ENCODE measurements around the gene KLRK1. TPM values are rescaled to one million over a fixed set of nuclear protein-coding genes. Genes with fewer than 3 reads are reported as not detected.
A peak's percentile ranks its signal among the peaks of the same experiment; 100 is the strongest.
"Not testable (repeated sequence)": the region's sequence is repeated elsewhere in the genome, so short reads cannot be mapped to it uniquely, and the experiment has no call there.

KLRK1 gene
- total RNA-seq, 1 donor from 2014 or later, result not detected

DNA sequence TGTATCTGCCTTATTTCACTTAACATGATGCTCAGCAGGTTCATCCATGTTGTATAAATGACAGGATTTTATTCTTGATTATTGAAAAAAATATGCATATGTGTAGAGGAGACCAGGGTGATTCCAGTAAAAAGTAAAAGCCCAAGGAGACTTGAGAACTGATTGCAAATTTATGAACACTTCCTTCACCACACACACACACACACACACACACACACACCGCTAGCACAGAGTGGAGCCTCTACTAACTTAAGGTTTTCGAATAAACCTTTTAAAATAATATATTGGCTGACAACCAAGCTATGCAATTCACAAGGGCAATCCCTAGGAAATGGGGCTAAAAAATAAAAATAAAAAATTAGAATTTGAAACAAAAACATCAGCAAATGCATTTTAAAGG lies 8.3 kb upstream of the KLRK1 start:
- Mint-ChIP-seq H3K36me3 (ENCODE audit: low read depth) (no peaks in the 10 kb centered on the region), H3K27ac (ENCODE audit: unreplicated experiment) (no peak overlapping the region), H3K4me3 (ENCODE audit: unreplicated experiment) (no peak overlapping the region), H3K4me1 (ENCODE audit: low read depth) (peaks cover 44% of the 10 kb centered on the region), H3K9me3 (ENCODE audit: low read depth) (no peaks in the 10 kb centered on the region), H3K27me3 (ENCODE audit: low read depth) (no peaks in the 10 kb centered on the region)
- no peak for DNase-seq (ENCODE audit: low spot score)
- TF ChIP-seq, protein P1, sequence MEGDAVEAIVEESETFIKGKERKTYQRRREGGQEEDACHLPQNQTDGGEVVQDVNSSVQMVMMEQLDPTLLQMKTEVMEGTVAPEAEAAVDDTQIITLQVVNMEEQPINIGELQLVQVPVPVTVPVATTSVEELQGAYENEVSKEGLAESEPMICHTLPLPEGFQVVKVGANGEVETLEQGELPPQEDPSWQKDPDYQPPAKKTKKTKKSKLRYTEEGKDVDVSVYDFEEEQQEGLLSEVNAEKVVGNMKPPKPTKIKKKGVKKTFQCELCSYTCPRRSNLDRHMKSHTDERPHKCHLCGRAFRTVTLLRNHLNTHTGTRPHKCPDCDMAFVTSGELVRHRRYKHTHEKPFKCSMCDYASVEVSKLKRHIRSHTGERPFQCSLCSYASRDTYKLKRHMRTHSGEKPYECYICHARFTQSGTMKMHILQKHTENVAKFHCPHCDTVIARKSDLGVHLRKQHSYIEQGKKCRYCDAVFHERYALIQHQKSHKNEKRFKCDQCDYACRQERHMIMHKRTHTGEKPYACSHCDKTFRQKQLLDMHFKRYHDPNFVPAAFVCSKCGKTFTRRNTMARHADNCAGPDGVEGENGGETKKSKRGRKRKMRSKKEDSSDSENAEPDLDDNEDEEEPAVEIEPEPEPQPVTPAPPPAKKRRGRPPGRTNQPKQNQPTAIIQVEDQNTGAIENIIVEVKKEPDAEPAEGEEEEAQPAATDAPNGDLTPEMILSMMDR (IDR thresholded peaks at IDR 0.05), result no peak

GRCh38 chr12:10397296-10397695 lies 7.5 kb upstream of the KLRK1 start:
- no peak overlapping the region for H3K27ac Mint-ChIP-seq (ENCODE audit: unreplicated experiment)
- H3K9me3 Mint-ChIP-seq (ENCODE audit: low read depth), result no peaks in the 10 kb centered on the region
- no peak overlapping the region for H3K4me3 Mint-ChIP-seq (ENCODE audit: unreplicated experiment)
- H3K36me3 Mint-ChIP-seq (ENCODE audit: low read depth), result no peaks in the 10 kb centered on the region
- peaks cover 53% of the 10 kb centered on the region for H3K4me1 Mint-ChIP-seq (ENCODE audit: low read depth)
- no peaks in the 10 kb centered on the region for H3K27me3 Mint-ChIP-seq (ENCODE audit: low read depth)
- no peak for DNase-seq (ENCODE audit: low spot score)
- TF ChIP-seq, protein P1 (IDR thresholded peaks at IDR 0.05), result no peak

- not testable (repeated sequence) for DNase-seq (ENCODE audit: low spot score); H3K9me3 Mint-ChIP-seq (ENCODE audit: low read depth); H3K27me3 Mint-ChIP-seq (ENCODE audit: low read depth); H3K36me3 Mint-ChIP-seq (ENCODE audit: low read depth); H3K4me3 Mint-ChIP-seq (ENCODE audit: unreplicated experiment)
- peak overlapping the region; percentile 17 for H3K27ac Mint-ChIP-seq (ENCODE audit: unreplicated experiment)
- H3K4me1 Mint-ChIP-seq (ENCODE audit: low read depth), result peaks cover 60% of the 10 kb centered on the region
These were observed 6.3 kb upstream of the KLRK1 start for GRCh38 chr12:10396176-10396575.

GRCh38 chr12:10395390-10395998 lies 5.7 kb upstream of the KLRK1 start:
- Mint-ChIP-seq H3K4me1 (ENCODE audit: low read depth) (peaks cover 56% of the 10 kb centered on the region), H3K27ac (ENCODE audit: unreplicated experiment) (peak overlapping the region; percentile 88), H3K36me3 (ENCODE audit: low read depth) (no peaks in the 10 kb centered on the region), H3K4me3 (ENCODE audit: unreplicated experiment) (peak overlapping the region; percentile 36), H3K9me3 (ENCODE audit: low read depth) (no peaks in the 10 kb centered on the region), H3K27me3 (ENCODE audit: low read depth) (no peaks in the 10 kb centered on the region)
- TF ChIP-seq, protein P1 (IDR thresholded peaks at IDR 0.05), result no peak
- DNase-seq (ENCODE audit: low spot score), result no peak

GRCh38 chr12:10394531-10395152 lies 4.8 kb upstream of the KLRK1 start:
- Mint-ChIP-seq H3K4me1 (ENCODE audit: low read depth) (peaks cover 56% of the 10 kb centered on the region), H3K27ac (ENCODE audit: unreplicated experiment) (peak overlapping the region; percentile 22)
- not testable (repeated sequence) for H3K9me3 Mint-ChIP-seq (ENCODE audit: low read depth); H3K27me3 Mint-ChIP-seq (ENCODE audit: low read depth); H3K4me3 Mint-ChIP-seq (ENCODE audit: unreplicated experiment); H3K36me3 Mint-ChIP-seq (ENCODE audit: low read depth); DNase-seq (ENCODE audit: low spot score)

- no peak for DNase-seq (ENCODE audit: low spot score)
- H3K27me3 Mint-ChIP-seq (ENCODE audit: low read depth), result no peaks in the 10 kb centered on the region
- no peak overlapping the region for H3K4me3 Mint-ChIP-seq (ENCODE audit: unreplicated experiment)
- H3K36me3 Mint-ChIP-seq (ENCODE audit: low read depth), result no peaks in the 10 kb centered on the region
- H3K9me3 Mint-ChIP-seq (ENCODE audit: low read depth), result no peaks in the 10 kb centered on the region
- TF ChIP-seq, protein P1 (IDR thresholded peaks at IDR 0.05), result no peak
- peaks cover 62% of the 10 kb centered on the region for H3K4me1 Mint-ChIP-seq (ENCODE audit: low read depth)
- H3K27ac Mint-ChIP-seq (ENCODE audit: unreplicated experiment), result no peak overlapping the region
These were observed 3.5 kb upstream of the KLRK1 start for GRCh38 chr12:10393291-10393690.

All from chondrocyte (in vitro differentiated cells).